Activated CD4-positive, alpha-beta T cell treated with anti-CD3 and anti-CD28 coated beads for 24 hours (primary cell): Measurements from ENCODE around the gene CENPT.
A peak's percentile ranks its signal among the peaks of the same experiment; 100 is the strongest.

Source experiments
- DNase-seq, 2 donors: peaks; one replicate each; pipeline ENCODE4 v3.0.0-alpha.2; 2020; ENCODE audit warnings: low read depth in 2 of 2

CENPT gene, protein sequence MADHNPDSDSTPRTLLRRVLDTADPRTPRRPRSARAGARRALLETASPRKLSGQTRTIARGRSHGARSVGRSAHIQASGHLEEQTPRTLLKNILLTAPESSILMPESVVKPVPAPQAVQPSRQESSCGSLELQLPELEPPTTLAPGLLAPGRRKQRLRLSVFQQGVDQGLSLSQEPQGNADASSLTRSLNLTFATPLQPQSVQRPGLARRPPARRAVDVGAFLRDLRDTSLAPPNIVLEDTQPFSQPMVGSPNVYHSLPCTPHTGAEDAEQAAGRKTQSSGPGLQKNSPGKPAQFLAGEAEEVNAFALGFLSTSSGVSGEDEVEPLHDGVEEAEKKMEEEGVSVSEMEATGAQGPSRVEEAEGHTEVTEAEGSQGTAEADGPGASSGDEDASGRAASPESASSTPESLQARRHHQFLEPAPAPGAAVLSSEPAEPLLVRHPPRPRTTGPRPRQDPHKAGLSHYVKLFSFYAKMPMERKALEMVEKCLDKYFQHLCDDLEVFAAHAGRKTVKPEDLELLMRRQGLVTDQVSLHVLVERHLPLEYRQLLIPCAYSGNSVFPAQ

DNA sequence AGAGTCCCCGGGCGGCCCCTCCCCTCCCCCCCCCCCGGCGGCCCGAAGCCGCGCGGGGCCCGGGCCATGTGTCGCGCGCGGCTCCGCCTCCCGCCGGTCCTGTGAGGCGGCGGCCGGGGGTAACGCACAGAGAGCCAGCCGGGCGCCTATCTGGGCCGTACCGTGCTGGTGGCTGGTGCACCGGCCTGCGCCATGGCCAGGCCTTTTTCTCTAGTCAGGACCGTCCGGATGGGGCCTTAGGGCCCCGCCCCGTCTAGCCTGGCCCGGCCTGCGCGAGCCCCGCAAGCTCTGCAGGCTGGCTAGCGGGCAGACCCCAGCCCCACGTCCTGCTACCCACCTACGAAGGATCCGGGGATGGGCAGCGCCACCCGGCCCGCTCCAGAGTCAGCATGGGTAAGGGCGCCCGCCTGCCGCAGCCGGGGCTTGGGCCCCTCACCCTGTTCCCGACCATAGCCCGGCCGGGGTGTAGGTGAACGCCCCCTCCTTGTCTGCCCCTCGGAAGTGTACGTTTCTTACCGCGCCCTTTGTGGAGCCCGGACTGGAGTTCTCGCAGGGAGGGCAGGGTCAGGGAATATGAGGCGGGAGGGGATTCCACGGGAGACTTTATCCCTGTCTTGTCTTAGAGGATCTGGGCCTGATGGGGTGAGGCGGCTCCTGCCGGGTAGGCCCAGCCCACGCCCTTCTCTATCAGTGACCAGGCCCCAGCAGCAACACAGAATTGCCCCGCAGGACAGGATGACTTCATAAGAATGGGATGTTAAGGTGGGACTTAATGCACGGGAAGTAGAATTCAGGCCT lies at the start of gene CENPT:
Gene CENPT (minus strand): TSS at position 630 of the 798 bp plus-strand sequence. CDS start 13,834 bp downstream, outside the sequence.
- peak in 1 of 2 donors; percentile 24 for DNase-seq

DNA sequence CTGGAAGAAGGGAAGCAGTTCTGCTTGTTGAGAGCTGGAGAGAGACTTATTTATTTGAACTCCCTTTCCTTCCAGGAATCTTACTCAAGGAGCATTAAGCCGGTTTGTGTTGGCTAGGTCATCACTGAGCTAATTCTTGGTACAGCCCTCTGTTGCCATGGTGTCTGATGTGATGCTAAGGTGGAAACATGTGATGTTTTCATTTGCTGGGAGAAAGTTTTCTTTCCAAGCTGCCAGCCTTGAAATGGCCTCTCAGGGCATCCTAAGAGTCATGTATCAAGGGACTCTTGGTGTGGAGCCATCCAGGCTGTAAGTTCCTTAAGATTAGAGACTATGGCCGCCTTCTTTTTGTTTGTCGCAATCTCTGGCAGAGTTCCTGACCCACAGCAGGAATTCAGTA lies 49.7 kb upstream of the CENPT start:
- DNase-seq, result no peak

DNA sequence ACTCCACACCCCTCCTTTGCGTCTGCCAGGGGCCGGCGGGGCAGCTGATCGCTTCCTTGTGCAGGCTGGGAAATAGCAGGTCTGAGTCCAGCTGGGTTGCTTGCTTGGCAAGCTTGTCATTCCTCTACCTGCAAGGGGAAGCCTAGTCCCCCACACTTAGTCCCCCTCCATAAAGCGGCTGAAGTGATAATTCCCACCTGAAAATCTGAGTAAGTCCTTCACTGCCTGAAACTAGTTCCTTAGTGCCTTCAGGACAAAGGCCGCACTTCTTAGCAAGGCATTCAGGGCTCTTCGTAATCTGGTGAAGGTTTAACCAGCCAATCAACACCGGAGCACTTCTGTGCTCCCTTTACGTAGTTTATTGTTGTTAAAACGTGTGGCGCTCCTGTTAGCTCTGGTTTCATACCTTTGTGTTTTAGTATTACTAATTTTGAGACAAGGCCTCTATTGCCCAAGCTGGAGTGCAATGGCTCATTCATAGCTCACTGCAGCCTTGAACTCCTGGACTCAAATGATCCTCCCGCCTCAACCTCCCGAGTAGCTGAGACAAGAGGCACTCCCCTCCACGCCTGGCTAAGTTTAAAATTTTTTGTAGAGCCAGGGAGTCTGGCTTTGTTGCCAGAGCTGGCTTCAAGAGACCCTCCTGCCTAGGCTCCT lies 46.4 kb upstream of the CENPT start:
- DNase-seq, result no peak

DNA sequence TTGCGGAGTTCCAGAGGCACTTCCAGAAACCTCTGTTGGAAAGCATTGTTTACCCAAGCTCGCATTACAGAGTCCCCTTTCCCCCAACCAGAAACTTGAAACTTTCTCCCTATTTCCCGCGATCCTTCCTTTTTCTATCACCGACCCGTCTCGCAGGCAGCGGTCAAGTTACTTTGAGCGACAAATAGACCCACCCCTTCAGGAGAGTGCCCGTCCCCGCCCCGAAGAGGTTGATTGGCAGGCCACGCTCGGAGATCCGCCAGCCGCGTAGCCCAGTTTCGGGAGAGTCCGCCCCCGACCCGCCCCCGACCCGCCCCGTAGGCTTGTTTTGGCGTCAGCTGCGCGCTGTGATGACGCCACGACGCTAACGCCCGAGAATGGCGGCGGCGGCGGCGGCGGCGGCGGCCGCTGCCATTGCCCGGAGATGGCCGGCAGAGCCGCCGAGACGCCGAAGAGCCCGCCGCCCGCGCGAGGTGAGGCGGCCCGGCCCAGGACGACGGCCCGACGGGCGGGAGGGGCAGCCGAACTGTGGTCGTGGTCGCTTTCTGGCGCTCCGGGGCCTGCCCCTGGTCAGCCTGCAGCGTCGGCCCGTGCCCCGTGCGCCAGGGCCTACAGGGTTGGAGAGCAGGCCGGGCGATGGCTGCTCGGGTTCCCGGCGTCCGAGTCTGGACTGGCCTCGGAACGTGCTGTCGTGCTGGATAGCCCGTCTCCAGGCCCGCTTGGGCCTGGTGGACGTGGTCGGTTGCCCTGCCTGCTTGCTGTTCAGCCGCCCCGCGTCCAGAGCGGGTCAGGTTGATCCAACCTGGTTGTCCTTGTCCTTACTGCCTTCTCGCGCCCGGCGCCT lies 45.6 kb upstream of the CENPT start, which contains the start of gene PSKH1:
Gene PSKH1 (plus strand): TSS at position 356 of the 844 bp plus-strand sequence. CDS start 15,496 bp downstream, outside the sequence.
- peak; percentile 91 to 92 for DNase-seq

DNA sequence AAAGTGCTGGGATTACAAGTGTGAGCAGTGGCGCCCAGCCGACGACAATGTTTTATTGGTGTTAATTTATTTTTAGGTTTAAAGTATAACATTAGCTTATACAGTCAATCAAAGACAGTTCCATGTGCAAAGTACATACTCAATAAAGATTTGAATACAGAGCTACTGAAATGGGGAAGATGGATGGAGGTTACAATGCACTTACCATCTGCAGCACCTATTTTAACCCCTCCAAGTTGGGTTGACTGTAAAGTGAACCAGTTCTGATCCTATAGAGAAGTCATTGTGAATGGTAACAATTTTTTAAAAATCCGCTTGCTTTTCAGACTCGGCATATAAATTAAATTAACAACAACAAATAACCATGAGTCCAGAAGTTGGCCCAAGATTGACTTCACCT lies 44.9 kb upstream of the CENPT start:
- DNase-seq, result no peak

DNA sequence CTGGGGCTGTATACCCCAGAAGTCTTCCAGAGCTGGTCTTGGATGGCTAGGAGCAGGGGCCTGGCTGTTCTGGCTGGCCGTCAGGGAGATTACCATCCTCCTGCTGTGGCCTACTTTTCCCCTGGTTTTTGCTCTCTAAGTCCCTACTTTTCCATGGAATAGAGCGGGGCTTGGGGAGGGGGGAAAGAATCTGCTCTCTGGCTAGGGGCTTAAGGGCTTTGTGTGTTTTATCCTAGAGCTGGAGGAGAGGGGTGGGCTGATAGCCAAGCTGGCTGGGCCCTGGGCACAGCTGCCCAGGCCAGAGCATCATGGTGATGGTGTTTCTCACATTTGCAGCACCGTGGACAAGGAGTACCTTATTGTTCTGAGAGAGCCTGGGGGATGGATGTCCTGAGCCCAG lies 40.8 kb upstream of the CENPT start:
- no peak for DNase-seq

DNA sequence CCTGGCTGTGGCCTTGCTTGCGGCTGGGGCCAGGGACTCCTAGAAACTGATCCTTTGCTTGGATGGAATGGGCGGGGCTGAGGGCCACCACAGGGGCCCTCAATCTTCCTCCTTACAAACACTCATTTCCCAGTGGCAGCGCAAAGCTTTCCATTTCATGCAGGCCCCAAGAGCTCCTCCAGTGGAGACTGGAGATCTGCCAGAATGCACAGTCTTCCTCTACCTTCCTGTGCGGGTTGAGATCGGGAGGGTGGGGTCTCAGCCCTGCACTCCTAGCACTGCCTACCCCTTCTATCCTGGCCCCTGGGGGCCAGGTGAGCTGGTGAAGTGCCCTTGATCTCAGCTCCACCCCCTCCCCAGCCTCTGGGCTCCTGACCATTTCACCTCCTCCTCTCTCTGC lies 38.9 kb upstream of the CENPT start:
- DNase-seq, result no peak

DNA sequence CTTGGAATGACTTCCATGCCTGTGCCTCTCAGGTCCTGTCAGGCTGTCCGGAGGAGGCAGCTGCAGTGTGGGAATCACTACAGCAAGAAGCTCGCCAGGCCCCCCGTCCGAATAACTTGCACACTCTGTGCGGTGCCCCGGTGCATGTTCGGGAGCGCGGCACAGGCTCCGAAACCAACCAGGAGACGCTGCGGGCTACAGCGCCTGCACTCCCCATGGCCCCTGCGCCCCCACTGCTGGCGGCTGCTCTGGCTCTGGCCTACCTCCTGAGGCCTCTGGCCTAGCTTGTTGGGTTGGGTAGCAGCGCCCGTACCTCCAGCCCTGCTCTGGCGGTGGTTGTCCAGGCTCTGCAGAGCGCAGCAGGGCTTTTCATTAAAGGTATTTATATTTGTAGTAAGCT lies 38.5 kb upstream of the CENPT start:
- DNase-seq, result no peak

DNA sequence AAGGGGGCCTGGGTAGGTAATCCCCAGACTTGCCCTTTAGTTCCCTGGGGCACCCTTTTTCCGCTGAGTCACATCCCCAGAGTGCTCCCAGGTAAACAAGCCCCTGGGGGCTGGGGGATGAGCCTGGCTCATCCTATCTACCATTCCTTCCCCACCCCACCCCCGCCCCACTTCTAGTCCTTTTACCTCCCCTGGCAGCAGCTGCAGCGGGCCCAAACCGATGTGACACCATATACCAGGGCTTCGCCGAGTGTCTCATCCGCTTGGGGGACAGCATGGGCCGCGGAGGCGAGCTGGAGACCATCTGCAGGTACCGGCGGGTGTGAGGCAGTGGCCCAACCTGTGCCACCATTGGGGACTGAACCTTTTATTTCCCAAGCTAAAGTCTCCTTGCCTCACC lies 38.1 kb upstream of the CENPT start:
- DNase-seq, result no peak

DNA sequence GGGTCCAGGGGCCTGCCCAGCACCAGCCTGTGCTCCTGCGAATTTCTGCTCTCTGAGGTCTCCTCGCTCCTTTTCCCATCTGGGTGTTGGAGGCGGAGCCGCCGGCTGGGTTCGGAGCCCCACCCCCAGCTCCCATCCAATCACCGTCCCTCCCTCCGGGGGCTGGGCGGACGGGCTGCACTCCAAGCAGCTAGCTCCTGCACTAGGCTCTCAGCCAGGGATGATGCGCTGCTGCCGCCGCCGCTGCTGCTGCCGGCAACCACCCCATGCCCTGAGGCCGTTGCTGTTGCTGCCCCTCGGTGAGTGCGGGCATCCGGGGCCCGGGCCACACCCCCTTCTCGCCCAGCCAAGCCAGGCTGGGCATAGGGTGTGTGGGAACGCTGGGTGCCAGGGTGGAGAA lies 37.2 kb upstream of the CENPT start, which contains the start of gene NRN1L:
Gene NRN1L (plus strand): TSS at position 202 of the 400 bp plus-strand sequence. CDS start 19 bp downstream, at position 221.
- DNase-seq, result no peak

DNA sequence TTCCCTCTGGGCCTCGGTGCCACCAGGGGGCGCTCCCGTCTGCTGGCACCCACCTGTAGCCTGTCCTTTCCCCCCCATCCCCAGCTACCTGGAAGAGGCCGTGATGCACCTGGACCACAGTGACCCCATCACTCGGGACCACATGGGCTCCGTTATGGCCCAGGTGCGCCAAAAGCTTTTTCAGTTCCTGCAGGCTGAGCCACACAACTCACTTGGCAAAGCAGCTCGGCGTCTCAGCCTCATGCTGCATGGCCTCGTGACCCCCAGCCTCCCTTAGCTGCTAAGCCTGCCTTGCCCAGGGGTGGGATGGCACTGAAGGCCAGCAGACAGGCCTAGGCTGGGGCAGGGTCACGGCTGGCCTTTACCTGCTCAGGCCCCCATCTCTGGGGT lies 36.4 kb upstream of the CENPT start:
- peak; percentile 55 to 68 for DNase-seq

DNA sequence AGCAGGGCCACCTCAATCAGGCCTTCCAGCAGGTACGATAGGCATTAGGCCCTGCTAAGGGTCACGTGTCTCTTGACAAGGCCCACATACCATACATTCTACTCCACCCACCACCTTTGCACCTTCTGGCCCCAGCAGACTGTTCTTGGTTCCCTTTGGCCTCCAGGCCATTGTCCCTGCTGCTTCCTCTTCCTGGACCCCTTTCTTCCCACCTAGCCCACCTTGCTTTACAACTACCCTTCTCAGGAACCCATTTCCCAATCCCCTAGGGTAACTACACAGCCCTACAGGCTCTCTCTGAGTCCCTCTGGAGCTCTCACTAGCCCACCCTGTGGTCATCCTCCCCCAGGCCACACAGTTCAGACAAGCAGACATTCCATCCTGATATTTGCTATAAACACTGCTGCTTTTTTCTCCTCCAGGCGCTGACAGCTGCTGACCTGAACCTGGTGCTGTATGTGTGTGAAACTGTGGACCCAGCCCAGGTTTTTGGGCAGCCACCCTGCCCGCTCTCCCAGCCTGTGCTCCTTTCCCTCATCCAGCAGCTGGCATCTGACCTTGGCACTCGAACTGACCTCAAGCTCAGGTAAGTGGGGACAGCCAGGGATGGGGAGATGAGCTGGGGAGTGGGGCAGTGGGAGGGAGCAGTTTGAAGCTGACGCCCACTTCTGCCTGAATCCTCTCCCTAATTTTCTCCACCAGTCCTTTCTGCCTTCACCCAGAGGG lies 35.8 kb upstream of the CENPT start:
- no peak for DNase-seq

DNA sequence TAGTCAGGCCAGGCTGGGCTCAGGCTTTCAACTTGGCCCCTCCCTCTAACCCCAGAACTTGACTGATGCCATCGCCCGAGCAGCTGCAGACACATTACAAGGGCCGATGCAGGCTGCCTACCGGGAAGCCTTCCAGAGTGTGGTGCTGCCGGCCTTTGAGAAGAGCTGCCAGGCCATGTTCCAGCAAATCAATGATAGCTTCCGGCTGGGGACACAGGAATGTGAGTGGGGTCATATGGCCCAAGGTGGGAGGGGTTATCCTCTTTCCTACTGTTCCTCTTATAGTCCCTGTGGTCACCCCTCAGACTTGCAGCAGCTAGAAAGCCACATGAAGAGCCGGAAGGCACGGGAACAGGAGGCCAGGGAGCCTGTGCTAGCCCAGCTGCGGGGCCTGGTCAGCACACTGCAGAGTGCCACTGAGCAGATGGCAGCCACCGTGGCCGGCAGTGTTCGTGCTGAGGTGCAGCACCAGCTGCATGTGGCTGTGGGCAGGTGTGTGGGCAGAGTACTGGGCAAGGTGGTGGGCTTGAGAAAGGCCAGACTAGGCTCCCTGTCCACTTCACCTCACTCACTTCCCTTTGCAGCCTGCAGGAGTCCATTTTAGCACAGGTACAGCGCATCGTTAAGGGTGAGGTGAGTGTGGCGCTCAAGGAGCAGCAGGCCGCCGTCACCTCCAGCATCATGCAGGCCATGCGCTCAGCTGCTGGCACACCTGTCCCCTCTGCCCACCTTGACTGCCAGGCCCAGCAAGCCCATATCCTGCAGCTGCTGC lies 35.1 kb upstream of the CENPT start:
- DNase-seq, result no peak

DNA sequence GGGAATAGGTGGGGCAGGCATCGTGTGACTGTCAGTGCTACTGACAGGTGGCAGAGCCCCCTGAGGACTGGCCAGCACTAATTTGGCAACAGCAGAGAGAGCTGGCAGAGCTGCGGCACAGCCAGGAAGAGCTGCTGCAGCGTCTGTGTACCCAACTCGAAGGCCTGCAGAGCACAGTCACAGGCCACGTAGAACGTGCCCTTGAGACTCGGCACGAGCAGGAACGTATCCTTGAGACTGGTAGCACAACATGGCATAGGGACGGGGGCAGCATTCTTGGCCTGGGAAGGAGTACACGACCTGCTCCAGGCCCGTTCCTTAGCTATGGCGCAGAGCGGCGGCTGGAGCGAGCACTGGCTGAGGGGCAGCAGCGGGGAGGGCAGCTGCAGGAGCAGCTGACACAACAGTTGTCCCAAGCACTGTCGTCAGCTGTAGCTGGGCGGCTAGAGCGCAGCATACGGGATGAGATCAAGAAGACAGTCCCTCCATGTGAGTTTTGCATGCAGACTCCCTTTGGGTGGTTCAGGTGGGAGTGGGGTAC lies 34.2 kb upstream of the CENPT start:
- DNase-seq, result no peak

DNA sequence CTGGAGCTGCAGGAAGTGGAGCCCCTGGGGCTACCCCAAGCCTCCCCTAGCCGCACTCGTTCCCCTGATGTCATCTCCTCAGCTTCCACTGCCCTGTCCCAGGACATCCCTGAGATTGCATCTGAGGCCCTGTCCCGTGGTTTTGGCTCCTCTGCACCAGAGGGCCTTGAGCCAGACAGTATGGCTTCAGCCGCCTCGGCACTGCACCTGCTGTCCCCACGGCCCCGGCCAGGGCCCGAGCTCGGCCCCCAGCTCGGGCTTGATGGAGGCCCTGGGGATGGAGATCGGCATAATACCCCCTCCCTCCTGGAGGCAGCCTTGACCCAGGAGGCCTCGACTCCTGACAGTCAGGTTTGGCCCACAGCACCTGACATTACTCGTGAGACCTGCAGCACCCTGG lies 33.1 kb upstream of the CENPT start:
- no peak for DNase-seq

DNA sequence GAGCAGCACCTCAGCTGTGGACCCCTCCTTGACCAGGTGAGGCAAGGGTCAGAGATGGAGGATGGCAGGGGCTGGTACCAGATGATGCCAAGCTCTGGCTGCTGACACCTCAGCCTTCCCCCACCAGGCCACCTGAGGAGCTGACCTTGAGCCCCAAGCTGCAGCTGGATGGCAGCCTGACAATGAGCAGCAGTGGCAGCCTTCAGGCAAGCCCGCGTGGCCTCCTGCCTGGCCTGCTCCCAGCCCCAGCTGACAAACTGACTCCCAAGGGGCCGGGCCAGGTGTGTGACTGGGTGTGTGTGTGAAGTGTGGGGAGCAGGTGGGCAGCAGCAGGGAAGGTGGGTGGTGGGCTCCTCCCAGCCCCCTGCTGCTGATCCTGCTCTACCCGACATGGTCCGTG lies 32.4 kb upstream of the CENPT start:
- DNase-seq, result no peak

DNA sequence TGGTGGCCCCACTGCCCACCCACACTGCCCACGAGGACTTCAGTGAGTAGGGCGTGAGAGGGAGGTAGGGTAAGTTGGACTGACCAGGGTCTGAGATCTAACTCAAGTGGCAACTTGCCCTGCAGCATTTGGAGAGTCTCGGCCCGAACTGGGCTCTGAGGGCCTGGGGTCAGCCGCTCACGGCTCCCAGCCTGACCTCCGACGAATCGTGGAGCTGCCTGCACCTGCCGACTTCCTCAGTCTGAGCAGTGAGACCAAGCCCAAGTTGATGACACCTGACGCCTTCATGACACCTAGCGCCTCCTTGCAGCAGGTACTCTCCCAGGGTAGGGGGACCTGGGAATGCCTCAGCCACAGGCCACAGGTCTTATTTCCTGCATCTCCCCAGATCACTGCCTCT lies 32.0 kb upstream of the CENPT start:
- DNase-seq, result no peak

DNA sequence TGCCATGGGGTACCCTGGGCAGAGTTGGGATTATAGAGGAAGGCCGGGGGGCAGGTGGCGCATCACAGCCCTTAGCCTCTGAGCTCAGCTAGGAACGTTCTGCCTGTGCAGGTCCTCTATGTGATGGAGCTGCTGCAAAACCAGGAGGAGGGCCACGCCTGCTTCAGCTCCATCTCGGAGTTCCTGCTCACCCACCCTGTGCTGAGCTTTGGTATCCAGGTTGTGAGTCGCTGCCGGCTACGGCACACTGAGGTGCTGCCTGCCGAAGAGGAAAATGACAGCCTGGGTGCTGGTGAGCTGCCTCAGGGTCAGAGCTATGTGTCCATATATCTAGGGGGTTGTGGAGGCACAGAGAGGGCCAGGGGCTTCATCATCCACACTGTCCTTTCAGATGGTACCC lies 31.4 kb upstream of the CENPT start:
- DNase-seq, result no peak

DNA sequence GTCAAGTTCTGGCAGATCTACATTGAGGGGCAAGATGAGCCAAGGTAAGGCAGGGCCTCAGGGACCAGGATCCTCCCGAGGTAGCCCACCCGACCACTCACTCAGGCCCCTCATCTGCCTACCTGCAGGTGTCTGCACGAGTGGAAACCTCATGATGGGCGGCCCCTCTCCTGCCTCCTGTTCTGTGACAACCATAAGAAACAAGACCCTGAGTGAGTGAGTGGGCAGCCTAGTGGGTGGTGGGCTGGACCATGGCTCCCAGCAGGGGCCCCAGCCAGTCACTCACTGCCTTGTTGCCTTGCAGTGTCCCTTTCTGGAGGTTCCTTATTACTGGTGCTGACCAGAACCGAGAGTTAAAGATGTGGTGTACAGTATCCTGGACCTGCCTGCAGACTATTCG lies 30.7 kb upstream of the CENPT start:
- DNase-seq, result no peak
